Lung (tissue), 12 donors: ENCODE data around the gene PRR5L. TPM values are rescaled to one million over a fixed set of nuclear protein-coding genes. Genes with fewer than 3 reads are reported as not detected.

Experiments used
- ATAC-seq: fragments of 200-7000 bp; cut with Tn5 transposase; one replicate; pipeline ENCODE4 v1.9.1; 2020; ENCODE audit warnings: moderate number of reproducible peaks; ENCODE audit not compliant: insufficient read depth, low FRiP score
- DNase-seq, 3 donors: peaks; one replicate each; pipeline ENCODE4 v3.0.0-alpha.2; 2013 to 2017
- H3K27ac ChIP-seq, 2 donors: one replicate each; pipeline ENCODE4 v1.5.1; 2013; ENCODE audit warnings: mild to moderate bottlenecking in 2 of 2, moderate library complexity in 2 of 2, control low read depth in 1 of 2, inconsistent platforms in 1 of 2, low read depth in 1 of 2, low read length in 1 of 2
- H3K27me3 ChIP-seq, 3 donors: one replicate each; pipeline ENCODE4 v1.5.1; 2013; ENCODE audit warnings: low read length in 2 of 3; ENCODE audit not compliant: control insufficient read depth in 3 of 3, insufficient read depth in 3 of 3
- H3K36me3 ChIP-seq, 4 donors: one replicate each; pipeline ENCODE4 v1.5.1; 2013; ENCODE audit warnings: low read length in 4 of 4, mild to moderate bottlenecking in 1 of 4, moderate library complexity in 1 of 4; ENCODE audit not compliant: control insufficient read depth in 4 of 4, insufficient read depth in 4 of 4
- H3K4me1 ChIP-seq, 5 donors: one replicate each; pipeline ENCODE4 v1.5.1; 2013; ENCODE audit warnings: low read length in 5 of 5, mild to moderate bottlenecking in 2 of 5, moderate library complexity in 1 of 5; ENCODE audit not compliant: control insufficient read depth in 5 of 5, insufficient read depth in 5 of 5
- H3K4me3 ChIP-seq: one replicate; pipeline ENCODE4 v1.5.1; 2013; ENCODE audit warnings: mild to moderate bottlenecking, control low read depth, moderate library complexity
- H3K9ac ChIP-seq, 2 donors: one replicate each; pipeline ENCODE4 v1.5.1; 2013; ENCODE audit warnings: low read length in 2 of 2, control low read depth in 1 of 2; ENCODE audit not compliant: insufficient read depth in 1 of 2
- H3K9me3 ChIP-seq, 4 donors: one replicate each; pipeline ENCODE4 v1.5.1; 2013; ENCODE audit warnings: low read length in 3 of 4, mild to moderate bottlenecking in 1 of 4, moderate library complexity in 1 of 4; ENCODE audit not compliant: control insufficient read depth in 4 of 4, insufficient read depth in 3 of 4
- WGBS, 2 donors: extraction: QIAGEN DNeasy Blood & Tissue Kit; methylation state at CpG; one replicate each; pipeline ENCODE4 v1.1.7; 2013; 5-methylcytosine and 5-hydroxymethylcytosine counted together
- polyA plus RNA-seq, 2 donors: library from polyadenylated mRNA; stranded (reverse); fragments of 200-250 nt; gene quantifications; one replicate each; pipeline ENCODE4 v1.2.1, GENCODE V29; 2013
- total RNA-seq, 2 donors: library from RNA; depleted of rRNA in 1 of 2; stranded (reverse); fragments of >200 nt in 1 of 2; gene quantifications; one replicate each; pipeline ENCODE4 v1.2.1, GENCODE V29; 2014 to 2021
- TF ChIP-seq, protein P1 (sequence below): IDR thresholded peaks from 2 replicates; pipeline ENCODE4 v1.5.1; 2012; ENCODE audit warnings: mild to moderate bottlenecking; ENCODE audit errors: control extremely low read depth, extremely low read depth
- donor health status: control.
- donor health status: control.
- donor health status: Bipolar disorder and iron deficiency.
- donor health status: healthy.
- donor health status: DM: yes; HTN: yes; CAD: no.

Gene PRR5L
- total and polyA plus RNA-seq, 4 donors = 6.3 to 27.5 (median 9.0) TPM

DNA sequence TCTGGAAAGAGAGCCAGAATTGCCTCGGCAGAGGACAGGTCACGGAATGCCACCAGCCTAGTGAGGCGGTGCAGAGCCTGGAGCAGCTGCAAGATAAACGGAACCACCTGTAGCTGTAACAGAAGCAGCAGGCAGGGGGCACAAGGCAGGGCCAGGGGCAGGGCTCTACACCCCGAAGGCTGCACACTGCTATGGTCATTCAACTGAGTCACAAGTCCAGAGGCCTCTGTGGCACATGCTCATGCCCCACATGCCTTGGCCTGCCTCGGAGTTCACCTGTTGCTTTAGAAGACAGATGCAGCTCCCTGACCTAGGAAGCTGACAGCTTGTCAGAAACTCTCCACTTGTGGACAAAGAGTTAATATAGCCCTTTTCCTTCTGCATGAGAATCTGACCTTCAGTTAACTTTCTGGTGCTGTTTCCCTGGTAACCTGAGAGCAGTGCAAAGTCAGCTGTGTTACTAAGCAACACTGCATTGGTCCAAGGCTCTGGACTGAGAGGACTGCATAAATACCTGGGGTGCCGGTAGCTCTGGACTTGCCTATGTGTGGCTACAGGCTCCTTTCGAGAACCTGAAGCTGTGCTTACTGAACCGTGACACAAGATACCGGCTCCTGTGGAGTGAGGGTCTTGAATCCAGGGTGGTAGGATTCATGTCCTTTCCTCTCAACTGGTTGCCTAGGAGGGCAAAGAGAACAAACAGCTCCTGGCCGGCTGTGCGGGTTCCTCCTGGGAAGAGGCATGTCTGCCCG, 17.4 kb upstream of the PRR5L start:
- Histone ChIP-seq H3K36me3 (peaks cover 10 to 34% (median 20%) of the 10 kb centered on the region in 4 donors), H3K9ac (no peak overlapping the region), H3K4me1 (peaks cover 0 to 5% (median 0%) of the 10 kb centered on the region in 5 donors), H3K27ac (no peak overlapping the region), H3K9me3 (peaks cover 0 to 6% (median 0%) of the 10 kb centered on the region in 4 donors), H3K27me3 (no peaks in the 10 kb centered on the region), H3K4me3 (no peak overlapping the region)
- ATAC-seq (no peak), DNase-seq (no peak)
- TF ChIP-seq, protein P1, sequence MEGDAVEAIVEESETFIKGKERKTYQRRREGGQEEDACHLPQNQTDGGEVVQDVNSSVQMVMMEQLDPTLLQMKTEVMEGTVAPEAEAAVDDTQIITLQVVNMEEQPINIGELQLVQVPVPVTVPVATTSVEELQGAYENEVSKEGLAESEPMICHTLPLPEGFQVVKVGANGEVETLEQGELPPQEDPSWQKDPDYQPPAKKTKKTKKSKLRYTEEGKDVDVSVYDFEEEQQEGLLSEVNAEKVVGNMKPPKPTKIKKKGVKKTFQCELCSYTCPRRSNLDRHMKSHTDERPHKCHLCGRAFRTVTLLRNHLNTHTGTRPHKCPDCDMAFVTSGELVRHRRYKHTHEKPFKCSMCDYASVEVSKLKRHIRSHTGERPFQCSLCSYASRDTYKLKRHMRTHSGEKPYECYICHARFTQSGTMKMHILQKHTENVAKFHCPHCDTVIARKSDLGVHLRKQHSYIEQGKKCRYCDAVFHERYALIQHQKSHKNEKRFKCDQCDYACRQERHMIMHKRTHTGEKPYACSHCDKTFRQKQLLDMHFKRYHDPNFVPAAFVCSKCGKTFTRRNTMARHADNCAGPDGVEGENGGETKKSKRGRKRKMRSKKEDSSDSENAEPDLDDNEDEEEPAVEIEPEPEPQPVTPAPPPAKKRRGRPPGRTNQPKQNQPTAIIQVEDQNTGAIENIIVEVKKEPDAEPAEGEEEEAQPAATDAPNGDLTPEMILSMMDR = no peak
- 88 to 89% methylated on average over 13 of the region's 13 CpGs for WGBS, 2 donors

DNA sequence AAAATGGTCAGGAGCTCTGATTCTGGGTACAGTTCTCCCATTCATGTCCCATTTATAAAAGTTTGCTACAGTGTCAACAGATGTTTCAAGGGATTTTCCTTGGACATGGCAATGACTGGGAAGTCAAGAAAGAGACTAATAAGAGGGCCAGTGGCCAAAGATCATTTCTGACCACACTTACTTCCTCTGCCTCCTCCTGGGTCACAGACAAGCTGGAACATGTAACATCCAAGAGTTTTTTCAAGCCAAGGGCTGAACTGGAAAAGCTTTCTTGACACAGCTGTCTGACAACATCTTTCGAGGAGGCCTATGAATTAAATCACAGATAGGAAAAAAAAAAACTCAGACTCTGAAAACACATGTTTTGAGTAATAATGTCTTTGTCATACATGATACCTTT, 15.6 kb upstream of the PRR5L start:
- ATAC-seq (no peak), DNase-seq (no peak)
- H3K4me3 ChIP-seq = no peak overlapping the region
- peaks cover 2 to 23% (median 12%) of the 10 kb centered on the region in 4 donors for H3K36me3 ChIP-seq
- peaks cover 0 to 6% (median 0%) of the 10 kb centered on the region in 4 donors for H3K9me3 ChIP-seq
- no peak overlapping the region for H3K27ac ChIP-seq
- WGBS, 2 donors = 79 to 87% methylated on average over 1 of the region's 1 CpG
- H3K9ac ChIP-seq = no peak overlapping the region
- H3K4me1 ChIP-seq = peaks cover 0 to 5% (median 0%) of the 10 kb centered on the region in 5 donors
- H3K27me3 ChIP-seq = no peaks in the 10 kb centered on the region
- TF ChIP-seq, protein P1 = no peak

DNA sequence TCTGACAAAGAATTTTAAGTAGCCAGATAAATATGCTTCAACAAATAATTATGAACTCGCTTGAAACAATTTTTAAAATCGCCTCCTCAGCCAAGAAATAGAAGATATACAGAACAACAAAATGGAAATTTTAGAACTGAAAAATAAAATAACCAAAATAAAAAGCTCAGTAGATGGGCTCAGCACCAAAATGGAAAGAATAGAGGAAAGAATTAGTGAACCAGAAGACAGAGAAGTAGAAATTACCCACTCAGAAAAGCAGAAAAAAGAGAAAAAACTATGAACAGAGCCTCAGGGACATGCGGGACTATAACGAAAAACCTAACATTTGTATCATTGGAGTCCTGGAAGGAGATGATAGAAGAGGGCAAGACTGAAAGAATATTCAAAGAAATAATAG, 14.2 kb upstream of the PRR5L start:
- Histone ChIP-seq H3K9ac (no peak overlapping the region), H3K36me3 (peaks cover 2 to 18% (median 10%) of the 10 kb centered on the region in 4 donors), H3K27ac (no peak overlapping the region), H3K4me1 (peaks cover 0 to 5% (median 0%) of the 10 kb centered on the region in 5 donors), H3K27me3 (no peaks in the 10 kb centered on the region), H3K9me3 (peaks cover 0 to 6% (median 0%) of the 10 kb centered on the region in 4 donors), H3K4me3 (no peak overlapping the region)
- ATAC-seq (no peak), DNase-seq (no peak)
- 95 to 99% methylated on average over 4 of the region's 4 CpGs for WGBS, 2 donors
- TF ChIP-seq, protein P1 = no peak
